SK-N-DZ (cell line): ENCODE results near the gene ASMTL.
"Not testable (repeated sequence)": the region's sequence is repeated elsewhere in the genome, so short reads cannot be mapped to it uniquely, and the experiment has no call there.

Experiments
- DNase-seq: peaks from one replicate; pipeline ENCODE4 v3.0.0-alpha.2; 2015; ENCODE audit warnings: low spot score

ASMTL gene

DNA sequence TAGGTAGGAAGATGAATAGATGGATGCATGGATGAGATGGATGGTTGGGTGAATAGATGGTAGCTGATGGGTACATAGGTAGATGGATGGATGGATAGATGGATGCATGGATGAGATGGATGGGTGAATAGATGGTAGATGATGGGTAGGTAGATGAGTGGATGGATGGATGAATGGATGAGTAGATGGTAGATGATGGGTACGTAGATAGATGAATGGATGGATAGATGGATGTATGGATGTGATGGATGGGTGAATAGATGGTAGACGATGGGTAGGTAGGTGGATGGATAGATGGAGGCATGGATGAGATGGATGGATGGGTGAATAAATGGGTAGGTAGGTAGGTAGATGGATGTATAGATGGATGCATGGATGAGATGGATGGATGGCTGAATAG, 46.9 kb downstream of the ASMTL start:
- not testable (repeated sequence) for DNase-seq

DNA sequence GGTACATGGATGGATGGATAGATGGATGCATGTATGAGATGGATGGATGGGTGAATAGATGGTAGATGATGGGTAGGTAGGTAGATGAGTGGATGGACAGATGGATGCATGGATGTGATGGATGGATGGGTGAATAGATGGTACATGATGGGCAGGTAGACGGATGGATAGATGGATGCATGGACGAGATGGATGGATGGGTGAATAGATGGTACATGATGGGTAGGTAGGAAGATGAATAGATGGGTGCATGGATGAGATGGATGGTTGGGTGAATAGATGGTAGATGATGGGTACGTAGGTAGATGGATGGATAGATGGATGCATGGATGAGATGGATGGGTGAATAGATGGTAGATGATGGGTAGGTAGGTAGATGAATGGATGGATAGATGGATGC, 48.8 kb downstream of the ASMTL start:
- DNase-seq, result not testable (repeated sequence)

DNA sequence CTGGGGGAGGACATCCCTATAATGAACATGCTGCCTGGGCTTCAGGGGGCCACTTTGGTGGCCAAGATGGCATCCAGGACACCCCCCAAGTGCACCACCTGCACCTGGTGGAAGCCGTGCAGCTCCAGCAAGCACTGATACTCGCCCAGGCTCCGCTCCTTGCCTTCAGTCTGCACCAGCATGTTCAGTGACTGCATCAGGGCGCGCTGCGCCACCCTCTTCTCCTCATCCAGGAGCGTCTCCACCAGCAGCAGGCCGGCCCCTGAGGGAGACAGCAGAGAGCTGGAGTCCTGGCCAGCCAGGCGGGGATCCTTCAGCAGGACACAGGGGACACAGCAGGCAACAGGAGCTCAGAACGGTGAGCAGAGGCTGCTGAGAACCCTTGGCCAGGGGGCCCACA, 49.5 kb downstream of the ASMTL start:
- DNase-seq, result no peak

DNA sequence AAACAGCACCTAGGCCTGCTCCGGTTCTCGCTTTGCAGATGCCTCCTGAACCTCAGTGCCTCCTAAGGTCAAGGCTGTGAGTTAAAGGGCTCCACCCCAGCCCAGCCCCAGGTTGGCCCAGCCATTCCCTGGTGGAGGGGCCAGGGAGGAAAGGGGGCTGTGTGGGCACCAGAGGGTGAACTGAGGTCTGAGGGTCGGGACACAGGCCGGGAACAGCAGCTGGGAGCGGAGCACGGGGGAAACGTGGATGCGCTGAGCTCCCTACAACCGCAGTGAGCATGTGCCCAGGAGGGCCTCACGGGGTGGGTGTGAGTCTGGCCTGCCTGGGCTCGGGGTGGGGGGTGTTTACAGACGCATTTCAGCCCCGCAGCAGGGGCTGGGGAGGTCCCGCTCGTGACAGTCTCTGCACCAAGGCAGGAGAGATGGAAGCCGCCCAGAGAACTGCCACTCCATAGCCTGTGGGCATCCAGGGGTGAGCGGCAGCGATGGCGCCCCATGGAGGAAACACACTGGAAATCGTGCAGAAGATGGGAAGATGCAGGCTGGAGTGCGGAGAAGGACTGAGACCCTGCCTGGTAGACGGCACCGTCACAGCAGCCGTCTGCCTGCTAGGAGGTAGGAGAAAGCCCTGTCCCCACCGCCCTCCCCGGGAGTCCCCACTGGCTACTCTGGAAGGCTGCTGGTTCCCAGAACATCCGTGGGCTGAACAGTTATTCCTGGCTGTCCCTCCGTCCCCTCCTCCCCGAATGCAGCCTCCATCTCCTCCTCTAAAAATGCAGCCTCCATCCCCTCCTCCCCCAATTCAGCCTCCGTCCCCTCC, 50.9 kb downstream of the ASMTL start:
- DNase-seq, result no peak

DNA sequence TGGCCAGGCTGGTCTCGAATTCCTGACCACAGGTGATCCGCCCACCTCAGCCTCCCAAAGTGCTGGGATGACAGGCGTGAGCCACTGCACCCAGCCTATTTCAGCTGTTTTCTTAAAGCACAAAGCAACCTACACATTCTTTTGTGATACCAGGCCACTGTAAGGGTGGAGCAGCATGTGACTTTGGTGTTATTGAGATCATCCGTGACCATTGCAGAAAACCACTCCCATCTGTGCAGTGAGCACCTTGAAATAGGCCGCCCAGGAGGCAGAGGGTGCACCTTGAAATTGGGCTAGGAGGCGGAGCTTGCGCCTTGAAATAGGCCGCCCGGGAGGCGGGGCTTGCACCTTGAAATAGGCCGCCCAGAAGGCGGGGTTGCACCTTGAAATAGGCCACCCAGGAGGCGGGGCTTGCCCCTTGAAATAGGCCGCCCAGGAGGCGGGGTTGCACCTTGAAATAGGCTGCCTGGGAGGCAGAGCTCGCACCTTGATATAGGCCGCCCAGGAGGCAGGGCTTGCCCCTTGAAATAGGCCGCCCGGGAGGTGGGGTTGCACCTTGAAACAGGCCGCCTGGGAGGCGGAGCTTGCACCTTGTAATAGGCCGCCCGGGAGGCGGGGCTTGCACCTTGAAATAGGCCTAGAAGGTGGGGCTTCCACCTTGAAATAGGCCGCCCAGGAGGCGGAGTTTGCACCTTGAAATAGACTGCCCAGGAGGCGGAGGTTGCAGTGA, 51.8 kb downstream of the ASMTL start:
- no peak for DNase-seq

DNA sequence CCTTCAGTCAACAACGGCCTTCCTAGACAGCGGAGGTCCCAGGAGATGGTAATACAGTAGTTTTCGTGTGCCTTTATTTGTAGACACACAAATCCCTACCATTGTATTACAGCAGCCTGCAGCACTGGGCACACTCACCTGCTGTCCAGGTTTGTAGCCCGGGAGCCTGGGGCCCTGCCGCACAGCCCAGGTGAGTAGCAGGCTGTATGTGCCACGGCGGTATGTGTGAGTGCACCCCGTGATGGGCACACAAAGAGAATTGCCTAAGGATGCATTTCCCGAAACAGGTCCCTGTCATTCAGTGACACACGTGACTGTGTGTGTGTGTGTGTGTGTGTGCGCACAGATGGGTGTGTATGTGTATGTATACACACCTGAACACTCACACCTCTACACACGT, 52.7 kb downstream of the ASMTL start:
- DNase-seq, result no peak

DNA sequence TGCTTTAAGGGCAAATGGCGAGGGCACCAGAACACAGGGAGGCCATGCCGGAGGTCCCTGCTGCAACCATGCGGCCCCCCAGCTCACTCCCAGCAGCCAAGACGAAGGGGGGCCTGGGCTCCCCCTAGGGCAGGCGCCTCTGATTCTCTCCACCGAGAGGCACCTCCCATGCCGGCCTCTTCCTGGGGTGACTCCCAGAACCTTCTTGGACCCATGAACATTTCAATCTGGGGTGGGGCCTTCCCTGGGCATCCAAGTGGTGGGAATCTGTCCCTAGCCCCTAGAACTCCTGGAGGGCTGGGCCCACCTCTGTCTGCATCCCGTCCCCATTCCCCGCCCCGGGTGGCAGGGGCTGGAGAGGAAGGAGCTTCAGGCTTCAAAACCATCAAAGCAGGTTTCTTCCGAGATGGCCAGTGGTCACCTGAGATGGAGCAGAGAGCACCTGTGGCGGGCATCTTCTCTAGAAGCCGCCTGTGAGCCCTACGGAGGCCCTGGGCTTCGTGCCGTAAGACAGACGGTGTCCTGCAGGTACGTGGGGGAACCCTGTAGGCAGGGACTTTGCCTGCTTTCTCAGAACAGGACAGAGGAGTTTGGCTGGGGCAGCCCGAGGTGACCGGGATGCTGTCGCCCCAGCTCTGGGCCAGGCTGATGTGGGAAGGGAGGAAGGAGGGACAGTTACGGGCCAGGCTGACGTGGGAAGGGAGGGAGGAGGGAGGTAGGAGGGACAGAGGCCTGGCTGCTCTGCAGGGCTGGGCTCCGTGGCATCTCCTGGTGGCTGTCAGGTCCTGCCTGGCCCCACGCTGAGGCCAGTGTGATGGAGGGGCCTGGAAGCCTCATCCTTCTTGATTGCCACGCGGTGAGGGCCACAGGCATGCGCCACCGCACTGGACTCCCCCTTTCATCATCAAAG, 54.0 kb downstream of the ASMTL start:
- no peak for DNase-seq

DNA sequence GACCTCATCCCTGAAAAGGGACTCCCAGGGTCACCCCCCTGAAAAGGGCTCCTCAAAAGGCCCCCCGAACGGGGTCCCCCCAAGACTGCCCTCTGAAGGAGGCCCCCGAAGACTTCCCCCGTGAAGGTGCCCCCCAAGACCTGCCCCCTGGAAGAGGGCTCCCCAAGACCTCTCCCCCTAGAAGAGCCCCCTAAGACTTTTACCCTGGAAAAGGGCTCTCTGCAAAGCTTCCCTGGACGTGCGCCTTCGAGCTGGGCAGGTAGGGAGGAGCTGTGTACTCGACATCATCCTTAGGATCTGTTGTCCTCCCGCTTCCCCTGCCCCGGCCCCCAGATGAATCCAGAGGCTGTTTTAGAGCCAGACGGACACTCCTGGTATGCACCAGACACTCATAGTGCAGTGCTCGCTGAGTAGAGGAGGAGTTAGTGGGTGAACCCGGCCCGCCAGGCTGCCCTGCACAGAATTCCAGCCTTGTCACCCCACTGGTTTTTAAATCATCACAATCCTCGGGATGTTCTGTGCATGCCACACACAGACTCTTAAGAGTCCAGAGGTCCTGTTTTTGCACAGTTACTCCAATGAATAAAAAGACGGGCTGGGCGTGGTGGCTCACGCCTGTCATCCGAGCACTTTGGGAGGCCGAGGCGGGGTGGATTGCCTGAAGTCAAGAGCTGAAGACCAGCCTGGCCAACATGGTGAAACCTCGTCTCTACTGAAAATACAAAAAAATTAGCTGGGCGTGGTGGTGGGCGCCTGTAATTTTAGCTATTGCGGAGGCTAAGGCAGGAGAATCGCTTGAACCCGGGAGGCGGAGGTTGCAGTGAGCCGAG, 55.1 kb downstream of the ASMTL start:
- no peak for DNase-seq

DNA sequence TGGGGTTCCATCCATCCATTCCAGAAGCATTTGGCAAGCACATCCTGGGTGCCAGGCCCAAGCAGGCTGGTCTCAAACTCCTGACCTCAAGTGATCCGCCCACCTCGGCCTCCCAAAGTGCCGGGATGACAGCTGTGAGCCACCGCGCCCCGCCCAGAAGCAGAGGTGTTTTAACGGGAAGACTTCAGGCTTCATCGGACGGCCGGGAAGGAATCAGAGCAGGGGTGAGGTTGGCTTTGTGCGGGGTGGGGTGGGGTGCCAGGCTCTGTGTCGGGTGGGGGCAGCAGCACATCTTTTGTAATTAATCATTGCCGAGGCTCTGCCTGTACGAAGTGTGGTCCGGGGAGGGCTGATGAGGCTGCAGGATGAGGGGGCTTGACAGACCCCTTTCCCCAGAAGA, 55.7 kb downstream of the ASMTL start:
- no peak for DNase-seq

DNA sequence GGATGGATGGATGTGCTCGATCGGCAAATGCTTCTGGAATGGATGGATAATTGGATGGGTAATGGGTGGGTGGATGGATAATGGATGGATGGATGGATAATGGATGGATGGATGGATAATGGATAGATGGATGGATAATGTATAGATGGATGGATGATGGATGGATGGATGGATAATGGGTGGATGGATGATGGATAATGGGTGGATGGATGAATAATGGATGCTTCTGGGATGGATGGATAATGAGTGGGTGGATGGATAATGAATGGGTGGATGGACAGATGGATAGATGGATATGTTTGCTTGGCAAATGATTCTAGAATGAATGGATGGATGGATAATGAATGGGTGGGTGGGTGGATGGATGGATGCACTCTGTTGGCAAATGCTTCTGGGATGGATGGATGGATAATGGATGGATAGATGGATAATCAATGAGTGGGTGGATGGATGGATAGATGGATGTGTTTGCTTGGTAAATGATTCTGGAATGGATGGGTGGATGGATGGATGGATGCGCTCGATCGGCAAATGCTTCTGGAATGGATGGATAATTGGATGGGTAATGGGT, 57.0 kb downstream of the ASMTL start:
- no peak for DNase-seq

DNA sequence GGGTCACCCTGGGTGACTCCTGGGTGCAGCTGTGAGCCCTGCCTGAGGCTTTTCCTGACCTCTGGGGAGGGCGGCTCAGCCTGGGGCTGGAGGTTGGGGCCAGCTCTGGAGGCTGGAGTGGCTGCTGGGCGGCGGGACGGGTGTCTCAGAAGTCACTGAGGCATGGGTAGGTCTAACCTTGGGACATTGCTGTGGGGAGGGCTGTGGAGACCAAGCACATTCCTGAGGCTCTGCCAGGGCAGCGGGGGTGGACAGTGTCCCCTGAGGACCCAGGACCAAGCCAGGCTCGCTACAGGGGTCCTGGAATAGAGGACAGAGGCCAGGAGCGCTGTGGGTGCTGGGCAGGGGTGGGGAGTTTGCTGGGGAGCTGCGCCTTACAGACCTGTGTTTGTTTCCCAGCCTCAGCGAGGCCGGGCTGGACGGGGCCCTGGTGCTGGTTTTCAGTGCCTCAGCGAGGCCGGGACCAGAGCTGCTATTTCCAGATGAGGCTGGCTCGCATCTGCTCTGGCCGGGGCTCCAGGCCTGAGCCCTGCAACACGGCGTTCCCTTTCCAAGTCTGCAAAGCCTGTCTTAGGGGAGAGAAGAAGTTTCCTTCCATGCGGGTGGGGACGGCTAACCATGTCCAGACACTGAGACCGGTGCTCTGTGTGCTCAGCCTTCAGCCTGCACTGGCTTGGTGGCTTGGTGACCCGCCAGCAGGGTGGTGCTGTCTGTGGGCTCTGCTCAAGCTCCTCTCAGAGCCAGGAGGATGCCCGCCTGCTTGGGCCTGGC, 57.8 kb downstream of the ASMTL start:
- DNase-seq, result no peak

DNA sequence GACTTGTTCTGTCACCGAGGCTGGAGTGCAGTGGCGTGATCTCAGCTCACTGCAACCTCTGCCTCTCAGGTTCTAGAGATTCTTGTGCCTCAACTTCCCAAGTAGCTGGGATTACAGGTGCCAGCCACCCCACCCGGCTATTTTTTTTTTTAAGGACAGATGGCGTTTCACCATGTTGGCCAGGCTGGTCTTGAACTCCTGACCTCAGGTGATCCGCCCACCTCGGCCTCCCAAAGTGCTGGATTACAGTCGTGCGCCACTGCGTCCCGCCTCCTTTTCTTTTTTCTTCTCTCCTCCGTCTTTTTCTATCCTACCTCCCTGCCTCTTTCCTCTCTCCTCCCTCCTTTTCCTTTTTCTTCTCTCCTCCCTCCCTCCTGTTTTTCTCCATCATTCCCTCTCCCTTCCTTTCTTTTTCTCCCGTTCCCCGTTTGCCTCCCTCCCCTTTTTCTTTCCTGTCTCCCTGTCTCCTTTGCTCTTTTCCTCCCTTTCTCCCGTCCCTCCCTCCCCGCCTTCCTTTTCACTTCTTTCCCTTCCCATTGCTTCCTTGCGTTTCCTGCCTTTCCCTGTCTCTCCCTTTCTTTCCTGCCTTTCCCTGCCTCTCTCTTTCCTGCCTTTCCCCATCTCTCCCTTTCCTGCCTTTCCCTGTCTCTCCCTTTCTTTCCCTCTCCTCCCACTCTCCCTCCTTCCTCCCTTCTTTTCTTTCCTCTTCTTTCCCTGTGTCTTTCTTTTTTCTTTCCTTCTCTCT, 58.7 kb downstream of the ASMTL start:
- DNase-seq, result no peak

DNA sequence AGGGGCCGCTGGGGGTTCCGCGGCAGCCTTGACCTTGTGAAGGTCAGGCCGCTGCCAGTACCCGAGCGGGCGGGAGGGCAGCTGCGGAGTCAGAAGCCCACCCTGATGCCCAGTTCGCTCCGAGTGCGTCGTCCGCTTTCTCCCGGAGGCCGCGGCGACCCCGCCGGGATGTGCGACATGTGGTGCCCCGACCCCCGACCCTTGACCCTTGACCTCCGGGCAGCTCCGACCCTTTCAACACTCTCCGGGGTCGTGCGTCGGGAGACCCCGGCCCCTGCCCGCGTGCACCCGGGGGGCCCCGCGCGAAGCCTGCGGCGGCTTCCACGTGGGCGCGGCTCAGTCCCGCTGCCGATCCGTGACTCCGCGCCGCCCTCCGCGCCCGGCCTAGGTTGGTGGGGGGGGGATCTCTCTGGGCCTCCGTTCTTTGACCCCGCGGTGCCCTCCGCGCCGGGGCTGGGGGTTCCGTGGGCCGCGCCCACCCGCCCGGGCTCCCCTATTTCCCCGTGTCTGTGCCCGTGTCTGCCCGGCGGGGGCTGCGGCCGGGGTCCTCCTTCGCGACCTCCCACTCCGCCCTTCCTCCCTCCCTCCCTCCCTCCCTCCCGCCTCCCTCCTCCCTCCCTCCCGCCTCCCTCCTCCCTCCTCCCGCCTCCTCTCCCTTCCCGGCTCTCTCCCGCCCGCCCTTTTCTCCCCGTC, 60.2 kb downstream of the ASMTL start:
- peak; percentile 39 for DNase-seq

DNA sequence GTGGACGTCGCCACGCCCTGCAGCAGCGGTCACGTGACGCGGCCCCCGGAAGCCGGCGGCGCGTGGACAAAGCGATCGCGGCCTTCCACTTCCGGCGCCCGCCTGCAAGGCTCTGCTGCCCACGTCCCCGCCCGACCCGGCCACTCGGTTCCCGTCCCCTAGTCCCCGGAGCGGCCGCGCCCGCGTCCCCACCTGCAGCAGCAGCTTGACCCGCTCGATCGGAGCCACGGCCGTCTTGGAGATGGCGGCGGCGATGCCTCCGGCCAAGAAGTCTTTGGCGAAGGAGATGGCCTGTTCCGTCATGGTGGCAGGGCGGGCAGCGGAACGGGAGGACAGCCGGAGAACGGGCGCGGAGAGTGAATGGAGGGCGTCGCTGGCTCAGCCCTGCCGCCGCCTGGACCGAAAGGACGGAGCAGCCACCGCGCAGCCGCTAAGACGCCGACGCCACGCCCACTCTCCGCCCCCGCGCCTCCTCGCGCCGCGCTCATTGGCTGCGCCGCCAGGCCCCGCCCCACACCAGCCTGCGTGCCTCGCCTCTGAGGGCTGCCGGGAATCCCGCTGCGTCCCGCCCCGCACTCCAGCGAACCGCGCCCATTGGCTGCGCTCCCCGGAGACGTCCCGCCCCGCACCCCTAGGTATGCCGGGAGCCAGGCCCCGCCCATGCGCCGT, 60.9 kb downstream of the ASMTL start, which contains the start of gene SLC25A6:
Gene SLC25A6, minus strand, starts transcription at position 407 of the 669 bp plus-strand sequence. Its CDS starts 104 bp downstream, at position 303.
- peak; percentile 89 for DNase-seq

DNA sequence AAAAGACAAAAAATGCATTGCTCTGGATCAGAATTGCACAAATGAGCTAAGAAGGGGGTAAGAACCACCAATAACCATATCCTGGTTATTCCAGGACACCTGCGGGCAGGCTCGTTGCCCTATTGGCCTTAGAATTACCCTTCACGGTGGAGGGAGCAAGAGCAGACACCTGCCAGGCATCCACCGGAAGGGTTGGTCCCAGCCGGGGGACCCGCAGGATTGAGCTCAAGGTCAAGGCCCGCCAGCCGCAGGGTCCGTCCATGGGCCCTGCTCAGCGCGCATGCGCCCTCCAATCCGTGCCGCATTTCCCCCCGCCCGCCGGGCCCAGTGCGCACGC, 61.4 kb downstream of the ASMTL start:
- DNase-seq, result no peak

DNA sequence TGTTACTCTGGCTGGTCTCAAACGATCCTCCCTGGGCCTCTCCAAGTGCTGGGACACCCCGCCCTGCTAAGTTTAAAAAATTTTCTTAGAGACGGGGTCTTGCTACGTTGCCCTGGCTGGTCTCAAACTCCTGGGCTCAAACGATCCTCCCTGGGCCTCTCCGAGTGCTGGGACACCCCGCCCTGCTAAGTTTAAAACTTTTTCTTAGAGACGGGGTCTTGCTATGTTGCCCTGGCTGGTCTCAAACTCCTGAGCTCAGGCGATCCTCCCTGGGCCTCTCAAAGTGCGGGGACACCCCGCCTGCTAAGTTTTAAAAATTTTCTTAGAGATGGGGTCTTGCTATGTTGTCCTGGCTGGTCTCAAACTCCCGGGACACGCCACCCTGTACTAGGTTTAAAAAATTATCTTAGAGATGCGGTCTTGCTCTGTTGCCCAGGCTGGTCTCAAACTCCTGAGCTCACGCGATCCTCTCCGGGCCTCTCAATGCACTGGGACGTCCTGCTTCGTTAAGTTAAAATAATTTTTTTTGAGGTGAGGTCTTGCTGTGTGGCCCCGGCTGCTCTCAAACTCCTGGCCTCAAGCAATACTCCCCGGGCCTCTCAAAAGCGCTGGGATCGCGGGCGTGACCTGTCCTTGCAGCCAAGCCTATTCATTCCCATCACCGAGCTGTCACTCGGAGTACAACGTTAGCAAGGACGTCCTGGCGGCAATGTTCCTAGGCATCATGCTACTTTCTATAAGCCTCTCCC, 61.9 kb downstream of the ASMTL start:
- DNase-seq, result no peak

DNA sequence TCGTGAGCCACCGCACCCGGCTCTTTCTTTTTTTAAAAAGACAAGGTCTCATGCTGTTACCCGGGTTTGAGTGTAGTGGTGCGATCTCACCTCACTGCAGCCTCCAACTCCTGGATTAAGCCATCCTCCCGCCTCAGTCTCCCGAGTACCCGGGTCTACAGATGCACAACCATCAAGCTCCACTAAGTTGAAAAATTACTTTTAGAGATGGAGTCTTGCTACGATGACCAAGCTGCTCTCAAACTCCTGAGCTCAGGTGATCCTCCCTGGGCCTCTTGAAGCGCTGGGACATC, 62.8 kb downstream of the ASMTL start:
- DNase-seq, result no peak
